ENCODE measurements around the gene ATXN7L1. TPM values are rescaled to one million over a fixed set of nuclear protein-coding genes. Genes with fewer than 3 reads are reported as not detected.
"Not testable (repeated sequence)": the region's sequence is repeated elsewhere in the genome, so short reads cannot be mapped to it uniquely, and the experiment has no call there.

ATXN7L1 gene
- polyA plus RNA-seq, 1 experiment, result 2.7 TPM

GRCh38 chr7:105890290-105890997, 14.0 kb upstream of the ATXN7L1 start:
- TF ChIP-seq CTCF (IDR thresholded peaks at IDR 0.05; ENCODE audit: insufficient read depth, low read depth, low read length), result no peak
- Histone ChIP-seq H3K27me3 (ENCODE audit: control insufficient read depth, insufficient read depth, low read length) (no peaks in the 10 kb centered on the region), H3K4me3 (ENCODE audit: low read depth, low read length) (no peak overlapping the region), H3K36me3 (ENCODE audit: control insufficient read depth, insufficient read depth, low read length) (no peaks in the 10 kb centered on the region)
- POLR2A ChIA-PET, result no interaction called here
- CTCF ChIA-PET, result interaction anchor here (1.2 kb wide), 1 partner anchor 130 kb away, joined by 3 read pairs; no protein-coding TSS in a partner anchor
- no peak for DNase-seq (ENCODE audit: low read depth)

- ChIA-PET CTCF (interaction anchor here (2.9 kb wide), 1 partner anchor 10 kb away, joined by 19 read pairs; the partner anchor contains the start of gene ATXN7L1), POLR2A (no interaction called here)
- Histone ChIP-seq H3K4me3 (ENCODE audit: low read depth, low read length) (no peak overlapping the region), H3K36me3 (ENCODE audit: control insufficient read depth, insufficient read depth, low read length) (no peaks in the 10 kb centered on the region), H3K27me3 (ENCODE audit: control insufficient read depth, insufficient read depth, low read length) (no peaks in the 10 kb centered on the region)
- TF ChIP-seq CTCF (IDR thresholded peaks at IDR 0.05; ENCODE audit: insufficient read depth, low read depth, low read length), result no peak
- DNase-seq (ENCODE audit: low read depth), result no peak
Observed at GRCh38 chr7:105887569-105888189, 11.3 kb upstream of the ATXN7L1 start.

DNA sequence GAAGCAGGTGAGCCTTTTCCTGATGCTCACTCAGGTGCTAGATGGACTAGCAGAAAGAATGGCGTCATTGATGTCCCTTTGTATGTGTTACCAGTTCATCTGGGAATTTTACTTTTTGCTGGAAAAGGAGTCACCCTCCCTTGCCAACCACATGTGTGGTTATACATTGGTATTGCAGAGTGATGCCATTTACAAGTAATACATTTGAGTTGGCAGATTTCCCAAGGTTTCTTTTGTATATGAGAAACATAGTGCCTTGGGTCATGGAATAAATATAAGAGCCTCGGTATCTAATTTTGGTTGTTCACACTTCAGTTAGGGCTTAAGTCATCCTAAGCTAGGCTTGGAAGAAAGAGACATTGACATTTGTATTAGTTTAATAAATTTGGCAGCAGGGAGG, 10.4 kb upstream of the ATXN7L1 start:
- no peak for DNase-seq (ENCODE audit: low read depth)
- CTCF ChIA-PET, result interaction anchor here (2.9 kb wide), 1 partner anchor 9 kb away, joined by 19 read pairs; the partner anchor contains the start of gene ATXN7L1

GRCh38 chr7:105885387-105886111, 9.2 kb upstream of the ATXN7L1 start:
- no peak for TF ChIP-seq CTCF (IDR thresholded peaks at IDR 0.05; ENCODE audit: insufficient read depth, low read depth, low read length)
- Histone ChIP-seq H3K4me3 (ENCODE audit: low read depth, low read length) (no peak overlapping the region), H3K36me3 (ENCODE audit: control insufficient read depth, insufficient read depth, low read length) (no peaks in the 10 kb centered on the region), H3K27me3 (ENCODE audit: control insufficient read depth, insufficient read depth, low read length) (no peaks in the 10 kb centered on the region)
- POLR2A ChIA-PET, result no interaction called here
- CTCF ChIA-PET, result no interaction called here
- no peak for DNase-seq (ENCODE audit: low read depth)

More for the DNA sequence above, 10.4 kb upstream of the ATXN7L1 start:
- no peak overlapping the region for H3K4me3 ChIP-seq (ENCODE audit: low read depth, low read length)
- TF ChIP-seq CTCF (IDR thresholded peaks at IDR 0.05; ENCODE audit: insufficient read depth, low read depth, low read length), result no peak
- POLR2A ChIA-PET, result no interaction called here
- H3K36me3 ChIP-seq (ENCODE audit: control insufficient read depth, insufficient read depth, low read length), result no peaks in the 10 kb centered on the region
- no peaks in the 10 kb centered on the region for H3K27me3 ChIP-seq (ENCODE audit: control insufficient read depth, insufficient read depth, low read length)

DNA sequence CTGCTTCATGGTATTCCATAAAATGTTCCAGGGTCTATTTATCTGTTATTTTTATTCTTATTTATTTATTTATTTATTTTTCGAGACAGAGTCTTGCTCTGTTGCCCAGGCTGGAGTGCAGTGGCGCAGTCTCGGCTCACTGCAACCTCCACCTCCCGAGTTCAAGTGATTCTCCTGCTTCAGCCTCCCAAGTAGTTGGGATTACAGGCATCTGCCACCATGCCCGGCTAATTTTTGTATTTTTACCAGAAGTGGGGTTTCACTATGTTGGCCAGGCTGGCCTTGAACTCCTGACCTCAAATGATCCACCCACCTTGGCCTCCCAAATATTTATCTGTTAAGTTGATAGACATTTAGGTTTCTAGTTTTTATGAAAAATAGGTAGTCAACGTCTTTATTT, 6.8 kb upstream of the ATXN7L1 start:
- H3K27me3 ChIP-seq (ENCODE audit: control insufficient read depth, insufficient read depth, low read length); H3K4me3 ChIP-seq (ENCODE audit: low read depth, low read length); H3K36me3 ChIP-seq (ENCODE audit: control insufficient read depth, insufficient read depth, low read length); CTCF ChIA-PET; POLR2A ChIA-PET; DNase-seq (ENCODE audit: low read depth): not testable (repeated sequence)

All from BJ (cell line).